NCI-H1436 treated with DMSO at 0.1 percent for 48 hours (cell line): ENCODE data around the gene CNOT3.
"Not testable (repeated sequence)": the region's sequence is repeated elsewhere in the genome, so short reads cannot be mapped to it uniquely, and the experiment has no call there.

ENCODE experiments used
- DNase-seq: peaks from one replicate; lab custom pipeline; 2025; lab: John Stamatoyannopoulos, UW

The CNOT3 gene

GRCh38 chr19:54169149-54169740 is 31.7 kb downstream of the CNOT3 start:
- DNase-seq: no peak

- DNase-seq: not testable (repeated sequence)
Measured at GRCh38 chr19:54171736-54172431, 34.3 kb downstream of the CNOT3 start.

- peak; percentile 73 for DNase-seq
Measured at GRCh38 chr19:54172471-54173358, 35.2 kb downstream of the CNOT3 start, which contains the start of gene TMC4. Gene TMC4 (minus strand): TSS chr19:54173160. CDS start chr19:54173117, 43 bp downstream.

GRCh38 chr19:54173359-54173699 is 35.8 kb downstream of the CNOT3 start:
- DNase-seq: no peak

- DNase-seq: no peak
Measured at GRCh38 chr19:54173951-54174834, 36.6 kb downstream of the CNOT3 start.

GRCh38 chr19:54178581-54179261 is 41.2 kb downstream of the CNOT3 start:
- DNase-seq: no peak

- DNase-seq: no peak
Measured at GRCh38 chr19:54179262-54179852, 41.8 kb downstream of the CNOT3 start.

GRCh38 chr19:54179921-54180461 is 42.4 kb downstream of the CNOT3 start:
- DNase-seq: no peak

GRCh38 chr19:54180691-54181091 is 43.1 kb downstream of the CNOT3 start:
- DNase-seq: no peak

- not testable (repeated sequence) for DNase-seq
Measured at GRCh38 chr19:54181894-54182293, 44.3 kb downstream of the CNOT3 start.

GRCh38 chr19:54183431-54183830 is 45.9 kb downstream of the CNOT3 start:
- DNase-seq: no peak

- DNase-seq: no peak
Measured at GRCh38 chr19:54186351-54186750, 48.8 kb downstream of the CNOT3 start.

- DNase-seq: no peak
Measured at GRCh38 chr19:54186934-54187381, 49.4 kb downstream of the CNOT3 start.

GRCh38 chr19:54188215-54188871 is 50.8 kb downstream of the CNOT3 start:
- DNase-seq: no peak

- no peak for DNase-seq
Measured at GRCh38 chr19:54189145-54189734, 51.7 kb downstream of the CNOT3 start, which contains the start of gene MBOAT7. Gene MBOAT7 (minus strand): TSS chr19:54189580. CDS start chr19:54188508, 1,072 bp downstream.

- peak; percentile 100 for DNase-seq
Measured at GRCh38 chr19:54189735-54190502, 52.4 kb downstream of the CNOT3 start.

- DNase-seq: peak; percentile 97
Measured at GRCh38 chr19:54190503-54191010, 53.0 kb downstream of the CNOT3 start.
